ENCODE results near the gene RBM5. TPM values are rescaled to one million over a fixed set of nuclear protein-coding genes. Genes with fewer than 3 reads are reported as not detected.

The RBM5 gene
- total RNA-seq, 1 donor from 2014 or later = 153 TPM

- intact Hi-C loops (cut with DNase I) = no loop called here
- no peak for ATAC-seq
- no peak for DNase-seq
- TF ChIP-seq CTCF (IDR thresholded peaks at IDR 0.05) = no peak
- Histone ChIP-seq H3K4me1 (peaks cover 14% of the 10 kb centered on the region), H3K4me3 (no peak overlapping the region), H3K9me3 (no peaks in the 10 kb centered on the region), H3K27me3 (ENCODE audit: low read depth) (peaks cover 6% of the 10 kb centered on the region), H3K27ac (no peak overlapping the region), H3K36me3 (no peaks in the 10 kb centered on the region)
Observed at GRCh38 chr3:50150863-50151686, 62.4 kb downstream of the RBM5 start.

GRCh38 chr3:50151728-50152127 is 63.0 kb downstream of the RBM5 start:
- H3K27ac ChIP-seq = no peak overlapping the region
- no peaks in the 10 kb centered on the region for H3K9me3 ChIP-seq
- no peak for ATAC-seq
- TF ChIP-seq CTCF (IDR thresholded peaks at IDR 0.05) = no peak
- no peak for DNase-seq
- no peak overlapping the region for H3K4me3 ChIP-seq
- no peaks in the 10 kb centered on the region for H3K36me3 ChIP-seq
- intact Hi-C loops (cut with DNase I) = no loop called here
- peaks cover 15% of the 10 kb centered on the region for H3K4me1 ChIP-seq
- peaks cover 12% of the 10 kb centered on the region for H3K27me3 ChIP-seq (ENCODE audit: low read depth)

- TF ChIP-seq CTCF (IDR thresholded peaks at IDR 0.05) = no peak
Observed at GRCh38 chr3:50153782-50154475, 65.2 kb downstream of the RBM5 start.

GRCh38 chr3:50154476-50154839 is 65.7 kb downstream of the RBM5 start:
- H3K9me3 ChIP-seq = no peaks in the 10 kb centered on the region
- DNase-seq (peak; percentile 66), ATAC-seq (peak; percentile 46 to 53)
- peak; percentile 39 for TF ChIP-seq CTCF (IDR thresholded peaks at IDR 0.05)
- H3K27ac ChIP-seq = no peak overlapping the region
- peaks cover 12% of the 10 kb centered on the region for H3K27me3 ChIP-seq (ENCODE audit: low read depth)
- peak overlapping the region; percentile 63 for H3K4me3 ChIP-seq
- intact Hi-C loops (cut with DNase I) = no loop called here
- peaks cover 36% of the 10 kb centered on the region for H3K4me1 ChIP-seq
- no peaks in the 10 kb centered on the region for H3K36me3 ChIP-seq

More at GRCh38 chr3:50153782-50154475, 65.2 kb downstream of the RBM5 start:
- ATAC-seq (no peak), DNase-seq (no peak)
- peaks cover 12% of the 10 kb centered on the region for H3K27me3 ChIP-seq (ENCODE audit: low read depth)
- H3K4me1 ChIP-seq = peaks cover 31% of the 10 kb centered on the region
- no peaks in the 10 kb centered on the region for H3K36me3 ChIP-seq
- H3K4me3 ChIP-seq = peak overlapping the region; percentile 63
- intact Hi-C loops (cut with DNase I) = no loop called here
- no peak overlapping the region for H3K27ac ChIP-seq
- H3K9me3 ChIP-seq = no peaks in the 10 kb centered on the region

GRCh38 chr3:50154840-50155490 is 66.2 kb downstream of the RBM5 start, which contains the start of gene SEMA3F:
SEMA3F (plus strand) TSS chr3:50155324; CDS start chr3:50159623, 4,299 bp downstream.
- intact Hi-C loops (cut with DNase I) = no loop called here
- DNase-seq (peak; percentile 80), ATAC-seq (peak; percentile 90 to 92)
- H3K27ac ChIP-seq = peak within 1 kb of the TSS; percentile 72
- H3K4me3 ChIP-seq = peak within 1 kb of the TSS; percentile 63
- peaks cover under 1% of the 10 kb centered on the region for H3K36me3 ChIP-seq
- no peak for TF ChIP-seq CTCF (IDR thresholded peaks at IDR 0.05)
- H3K27me3 ChIP-seq (ENCODE audit: low read depth) = peaks cover 12% of the 10 kb centered on the region
- peaks cover 41% of the 10 kb centered on the region for H3K4me1 ChIP-seq
- no peaks in the 10 kb centered on the region for H3K9me3 ChIP-seq
